Measurements from ENCODE around the gene LGALS13. TPM values are rescaled to one million over a fixed set of nuclear protein-coding genes. Genes with fewer than 3 reads are reported as not detected.

The LGALS13 gene
- total RNA-seq, 4 donors from 2014 or later: not detected

GRCh38 chr19:39557811-39558623, 44.3 kb upstream of the LGALS13 start:
- no peaks in the 10 kb centered on the region for H3K9me3 ChIP-seq
- H3K27ac ChIP-seq: no peak overlapping the region
- TF ChIP-seq POLR2A (IDR thresholded peaks at IDR 0.05) (no peak), CTCF (IDR thresholded peaks at IDR 0.05) (no peak)
- WGBS, 2 donors: 65 to 71% methylated on average over 5 of the region's 5 CpGs
- H3K4me1 ChIP-seq: peaks cover 17 to 45% of the 10 kb centered on the region in 2 donors
- intact Hi-C loops (cut with DNase I): no loop called here
- H3K36me3 ChIP-seq: no peaks in the 10 kb centered on the region
- H3K27me3 ChIP-seq: no peaks in the 10 kb centered on the region
- H3K4me3 ChIP-seq (replicated peaks in 1 of 3): no peak overlapping the region
- DNase-seq: peak in 1 of 2 donors; percentile 16

- peaks cover 21 to 50% of the 10 kb centered on the region in 2 donors for H3K4me1 ChIP-seq
- intact Hi-C loops (cut with DNase I): no loop called here
- DNase-seq: no peak
- 73 to 76% methylated on average over 6 of the region's 6 CpGs for WGBS, 2 donors
- no peaks in the 10 kb centered on the region for H3K36me3 ChIP-seq
- TF ChIP-seq POLR2A (IDR thresholded peaks at IDR 0.05): no peak
- TF ChIP-seq CTCF (IDR thresholded peaks at IDR 0.05): no peak
- no peak overlapping the region for H3K27ac ChIP-seq
- no peaks in the 10 kb centered on the region for H3K9me3 ChIP-seq
- H3K27me3 ChIP-seq: no peaks in the 10 kb centered on the region
- H3K4me3 ChIP-seq (replicated peaks in 1 of 3): no peak overlapping the region
Observed at GRCh38 chr19:39558624-39559117, 43.7 kb upstream of the LGALS13 start.

- Histone ChIP-seq H3K27ac (peak overlapping the region; percentile 72 to 85 (median 76)), H3K4me1 (peaks cover 27 to 31% of the 10 kb centered on the region in 2 donors), H3K27me3 (no peaks in the 10 kb centered on the region), H3K4me3 (replicated peaks in 1 of 3) (no peak overlapping the region), H3K9me3 (no peaks in the 10 kb centered on the region), H3K36me3 (no peaks in the 10 kb centered on the region)
- DNase-seq: peak; percentile 84 to 85
- WGBS, 2 donors: 18 to 53% methylated on average over 2 of the region's 2 CpGs
- intact Hi-C loops (cut with DNase I): no loop called here
- TF ChIP-seq POLR2A (IDR thresholded peaks at IDR 0.05) (peak in 1 of 2 donors; percentile 25), CTCF (IDR thresholded peaks at IDR 0.05) (no peak)
Observed at GRCh38 chr19:39563408-39563807, 38.9 kb upstream of the LGALS13 start.

DNA sequence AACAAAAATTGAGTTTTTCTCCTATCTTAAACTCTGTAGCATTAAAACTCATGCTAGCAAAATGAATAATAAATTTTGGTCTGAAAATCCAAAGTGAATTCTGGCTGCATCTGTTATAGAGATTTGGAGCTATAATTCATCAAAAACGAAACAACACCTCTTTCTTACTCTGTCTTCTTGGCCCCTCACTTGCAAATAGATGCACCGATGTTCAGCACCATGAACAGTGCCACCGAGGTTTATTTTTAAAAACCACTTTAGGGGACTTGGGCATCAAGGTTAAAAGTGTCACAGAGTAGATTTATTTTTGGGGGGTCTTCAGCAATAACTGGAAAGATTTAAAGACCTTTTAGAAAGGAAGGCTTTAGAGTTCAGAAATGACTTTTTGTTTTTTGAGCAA, 36.3 kb upstream of the LGALS13 start:
- DNase-seq: no peak
- Histone ChIP-seq H3K27ac (no peak overlapping the region), H3K4me3 (replicated peaks in 1 of 3) (no peak overlapping the region), H3K36me3 (no peaks in the 10 kb centered on the region), H3K4me1 (peaks cover 27 to 38% of the 10 kb centered on the region in 2 donors), H3K9me3 (no peaks in the 10 kb centered on the region), H3K27me3 (no peaks in the 10 kb centered on the region)
- 40 to 53% methylated on average over 3 of the region's 3 CpGs for WGBS, 2 donors
- intact Hi-C loops (cut with DNase I): no loop called here
- TF ChIP-seq CTCF (IDR thresholded peaks at IDR 0.05): no peak
- TF ChIP-seq POLR2A (IDR thresholded peaks at IDR 0.05): no peak

DNA sequence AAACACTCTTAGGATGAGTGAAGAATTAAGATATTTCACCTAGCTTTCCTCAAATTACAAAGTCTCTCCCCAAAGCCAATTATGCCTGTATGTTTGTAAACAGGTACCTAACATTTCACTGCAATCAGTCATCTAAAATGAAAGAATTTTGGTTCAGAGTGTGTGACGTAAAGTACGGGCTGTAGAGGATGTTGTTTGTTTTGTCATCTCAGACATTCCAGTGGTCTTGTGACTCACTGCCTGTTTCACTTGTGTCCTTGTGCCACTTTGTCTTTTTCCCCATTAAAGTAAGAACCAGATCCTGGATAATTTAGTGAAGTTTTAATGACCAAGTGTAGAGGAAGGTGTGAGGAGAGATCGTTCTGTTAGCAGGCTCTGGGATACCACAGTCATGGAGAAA, 33.7 kb upstream of the LGALS13 start:
- no peak for DNase-seq
- WGBS, 2 donors: 42 to 60% methylated on average over 3 of the region's 3 CpGs
- intact Hi-C loops (cut with DNase I): no loop called here
- Histone ChIP-seq H3K27ac (no peak overlapping the region), H3K4me3 (replicated peaks in 1 of 3) (no peak overlapping the region), H3K36me3 (no peaks in the 10 kb centered on the region), H3K4me1 (peaks cover 14 to 20% of the 10 kb centered on the region in 2 donors), H3K9me3 (no peaks in the 10 kb centered on the region), H3K27me3 (no peaks in the 10 kb centered on the region)
- TF ChIP-seq CTCF (IDR thresholded peaks at IDR 0.05) (no peak), POLR2A (IDR thresholded peaks at IDR 0.05) (no peak)

Data from thyroid gland (tissue), 4 donors.